ENCODE measurements around the gene EZH2.

DNA sequence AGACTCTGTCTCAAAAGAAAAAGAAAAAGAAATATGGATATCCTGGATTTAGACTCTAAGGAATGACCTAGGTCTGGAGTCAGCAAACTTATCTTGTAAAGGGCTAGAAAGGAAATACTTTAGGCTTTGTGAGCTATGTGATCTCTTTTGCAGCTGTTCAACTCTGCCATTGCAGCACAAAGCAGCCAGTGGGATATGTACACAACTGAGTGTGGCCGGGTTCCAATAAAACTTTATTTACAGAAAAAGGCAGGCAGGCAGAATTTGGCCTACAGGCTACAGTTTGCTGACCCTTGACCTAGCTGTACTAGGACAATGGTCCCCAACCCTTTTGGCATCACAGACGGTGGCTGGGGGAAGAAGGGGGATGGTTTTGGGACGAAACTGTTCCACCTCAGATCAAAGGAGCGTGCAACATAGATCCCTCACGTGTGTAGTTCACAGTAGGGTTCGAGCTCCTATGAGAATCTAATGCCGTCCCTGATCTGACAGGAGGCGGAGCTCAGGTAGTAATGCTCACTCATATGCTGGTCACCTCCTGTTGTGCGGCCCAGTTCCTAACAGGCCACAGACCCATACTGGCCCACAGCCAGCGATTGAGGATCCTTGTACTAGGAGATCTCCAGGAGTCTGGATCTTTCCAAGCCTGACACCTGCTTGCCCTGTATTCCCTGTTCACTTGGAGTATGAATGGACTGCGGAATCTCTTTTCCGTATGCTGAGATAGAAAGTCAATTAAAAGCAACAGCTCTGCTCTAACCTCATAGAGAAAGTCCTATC, 122.4 kb downstream of the EZH2 start:
- TF ChIP-seq GATA2 (IDR thresholded peaks at IDR 0.05; ENCODE audit: low read depth, low read length) (no peak), GATA3 (IDR thresholded peaks at IDR 0.05; ENCODE audit: low read depth, low read length) (no peak)

All from SH-SY5Y (cell line).